Stimulated activated CD8-positive, alpha-beta memory T cell treated with anti-CD3 and anti-CD28 coated beads, Interleukin-12 subunit alpha, Interleukin-12 subunit beta, amount 100 ng/mL, for 24 hours (primary cell): Measurements from ENCODE around the gene ATP5F1B.
"Not testable (repeated sequence)": the region's sequence is repeated elsewhere in the genome, so short reads cannot be mapped to it uniquely, and the experiment has no call there.

ENCODE experiments used
- DNase-seq: peaks from one replicate; pipeline ENCODE4 v3.0.0-alpha.2; 2020; ENCODE audit errors: extremely low read depth

Gene ATP5F1B

GRCh38 chr12:56645717-56646446 lies at the start of gene ATP5F1B:
ATP5F1B (minus strand) TSS chr12:56645984; CDS start chr12:56645963, 21 bp downstream.
- peak; percentile 75 for DNase-seq

DNA sequence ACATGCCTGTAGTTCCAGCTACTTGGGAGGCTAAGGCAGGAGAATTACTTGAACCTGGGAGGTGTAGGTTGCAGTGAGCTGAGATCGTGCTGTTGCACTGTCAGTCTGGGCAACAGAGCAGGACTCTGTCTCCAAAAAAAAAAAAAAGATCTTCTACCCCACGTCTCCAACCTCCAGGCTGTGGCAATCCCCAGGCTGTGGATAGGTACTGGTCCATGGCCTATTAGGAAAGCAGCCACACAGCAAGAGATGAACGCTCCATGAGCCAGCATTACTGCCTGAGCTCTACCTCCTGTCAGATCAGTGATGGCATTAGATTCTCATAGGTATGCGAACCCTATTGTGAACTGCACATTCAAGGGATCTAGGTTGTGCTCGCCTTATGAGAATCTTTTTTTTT lies 48.4 kb upstream of the ATP5F1B start:
- DNase-seq = no peak

DNA sequence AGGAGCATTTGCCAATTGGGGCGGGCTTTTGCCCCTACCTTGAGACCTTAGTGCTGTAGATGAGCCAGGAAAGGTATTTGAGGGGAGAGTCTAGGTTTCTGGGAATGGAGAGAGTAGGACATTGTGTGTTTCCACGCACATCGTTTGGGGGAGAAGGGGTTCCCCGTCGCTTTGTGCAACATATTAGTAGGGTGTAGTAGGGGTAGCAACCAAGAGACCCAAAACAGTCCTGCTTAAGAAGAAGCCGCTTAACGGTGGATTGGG lies 43.0 kb upstream of the ATP5F1B start:
- no peak for DNase-seq

DNA sequence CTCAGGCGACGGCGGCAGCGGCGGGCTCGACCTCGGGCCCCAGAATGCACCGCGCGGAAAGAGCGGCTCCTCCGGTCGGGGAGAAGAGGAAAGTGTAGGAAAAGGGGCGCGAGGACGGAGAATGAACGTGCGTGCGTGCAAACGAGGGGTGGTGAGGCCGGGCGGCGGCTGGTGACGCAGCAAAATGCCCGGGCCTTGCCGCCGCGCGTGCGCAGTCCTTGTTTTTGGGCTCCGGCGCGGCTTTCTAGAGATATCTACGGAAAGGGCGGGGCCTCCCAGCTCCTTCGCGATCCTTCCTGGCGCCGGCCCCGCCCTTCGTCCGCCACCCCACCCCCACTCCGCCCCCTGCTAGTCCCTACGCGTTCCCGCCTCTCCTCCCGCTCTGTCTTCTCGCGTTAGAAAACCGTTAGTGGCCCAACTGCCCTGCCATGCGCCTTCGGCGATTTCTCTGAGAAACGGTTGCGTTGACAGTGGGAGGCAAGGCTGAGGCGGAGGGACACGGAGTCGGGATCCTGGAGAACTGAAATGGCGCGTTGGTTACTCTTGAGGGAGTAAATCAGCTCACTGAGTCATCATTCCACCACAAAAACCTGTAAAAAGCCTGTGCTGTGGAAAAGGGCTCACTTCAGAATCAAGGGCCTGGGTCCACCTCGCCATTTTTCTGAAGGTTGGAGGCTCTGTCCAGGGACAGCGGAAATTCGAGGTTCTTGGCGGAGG lies 42.5 kb upstream of the ATP5F1B start, which contains the start of gene PTGES3:
Gene PTGES3, minus strand, starts transcription at position 156 of the 717 bp plus-strand sequence. CDS start 285 bp downstream, outside the sequence.
- peak; percentile 97 for DNase-seq

- DNase-seq = no peak
These were observed 41.7 kb upstream of the ATP5F1B start for GRCh38 chr12:56687223-56688128.

- DNase-seq = no peak
These were observed 39.1 kb upstream of the ATP5F1B start for GRCh38 chr12:56684745-56685359.

DNA sequence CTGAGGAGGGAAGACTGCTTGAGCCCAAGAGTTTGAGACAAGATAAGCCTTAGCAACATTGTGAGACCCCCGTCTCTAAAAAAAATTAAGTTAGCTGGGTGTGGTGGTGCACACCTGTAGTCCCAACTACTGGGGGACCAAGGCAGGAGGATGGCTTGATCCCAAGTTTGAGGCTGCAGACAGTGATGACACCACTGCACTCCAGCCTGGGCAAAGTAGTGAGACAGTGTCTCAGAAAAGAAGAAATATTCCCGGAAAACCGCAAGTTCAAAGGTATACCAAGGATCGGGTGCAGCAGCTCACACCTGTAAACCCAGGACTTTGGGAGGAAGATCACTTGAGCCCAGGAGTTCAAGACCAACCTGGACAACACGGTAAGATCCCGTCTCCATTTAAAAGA lies 36.5 kb upstream of the ATP5F1B start:
- no peak for DNase-seq

DNA sequence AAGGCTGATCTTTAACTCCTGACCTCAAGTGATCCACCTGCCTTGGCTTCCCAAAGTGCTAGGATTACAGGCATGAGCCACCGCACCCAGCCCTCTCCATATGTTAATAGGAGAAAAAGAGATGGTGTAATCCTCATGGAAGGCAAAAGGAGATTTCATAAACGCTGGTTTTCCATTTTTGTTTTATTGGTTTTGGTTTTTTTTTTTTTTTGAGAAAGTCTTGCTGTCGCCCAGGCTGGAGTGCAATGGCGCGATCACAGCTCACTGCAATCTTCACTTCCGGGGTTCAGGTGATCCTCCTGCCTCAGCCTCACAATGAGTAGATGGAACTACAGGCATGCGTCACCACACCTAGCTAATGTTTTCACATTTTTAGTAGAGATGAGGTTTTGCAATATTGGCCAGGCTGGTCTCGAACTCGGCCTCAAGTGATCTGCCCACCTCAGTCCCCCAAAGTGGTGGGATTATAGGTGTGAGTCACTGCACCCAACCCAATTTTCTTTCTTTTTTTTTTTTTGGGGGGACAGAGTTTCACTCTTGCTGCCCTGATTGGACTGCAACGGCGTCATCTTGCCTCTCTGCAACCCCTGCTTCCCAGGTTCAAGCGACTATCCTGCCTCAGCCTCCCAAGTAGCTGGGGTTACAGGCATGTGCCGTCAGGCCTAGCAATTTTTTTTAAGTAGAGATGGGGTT lies 34.2 kb upstream of the ATP5F1B start:
- no peak for DNase-seq

DNA sequence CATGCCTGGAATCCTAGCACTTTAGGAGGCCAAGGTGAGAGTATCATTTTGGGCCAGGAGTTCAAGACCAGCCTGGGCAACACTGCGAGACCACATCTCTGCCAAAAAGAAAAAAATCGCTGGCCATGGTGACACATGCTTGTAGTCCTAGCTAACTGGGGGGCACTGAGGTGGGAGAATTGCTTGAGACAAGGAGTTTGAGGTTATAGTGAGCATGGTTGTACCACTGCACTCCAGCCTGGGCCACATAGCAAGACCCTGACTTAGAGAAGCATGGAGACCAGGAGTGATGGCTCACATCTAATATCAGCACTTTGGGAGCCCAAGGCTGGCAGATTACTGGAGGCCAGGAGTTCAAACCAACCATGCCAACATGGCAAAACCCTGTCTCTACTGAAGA lies 33.1 kb upstream of the ATP5F1B start:
- no peak for DNase-seq

DNA sequence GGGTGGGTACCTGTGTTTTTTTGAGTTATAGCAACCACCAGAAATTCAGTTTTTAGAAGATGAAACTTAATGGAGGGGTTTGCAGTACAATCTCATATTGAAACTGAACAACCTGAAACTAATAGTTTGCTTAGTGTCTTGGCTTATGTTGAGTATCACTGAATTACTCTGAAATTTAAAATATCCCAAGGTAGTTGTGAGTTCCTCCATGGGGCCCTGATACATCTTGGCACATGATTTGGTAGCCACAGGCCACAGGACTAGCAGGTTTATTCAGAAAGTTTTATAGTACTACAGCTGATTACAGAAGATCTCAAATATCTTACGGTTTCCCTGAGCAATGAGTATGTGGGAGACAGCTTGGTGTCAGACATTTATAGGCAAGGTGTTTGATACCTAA lies 31.9 kb upstream of the ATP5F1B start:
- no peak for DNase-seq

DNA sequence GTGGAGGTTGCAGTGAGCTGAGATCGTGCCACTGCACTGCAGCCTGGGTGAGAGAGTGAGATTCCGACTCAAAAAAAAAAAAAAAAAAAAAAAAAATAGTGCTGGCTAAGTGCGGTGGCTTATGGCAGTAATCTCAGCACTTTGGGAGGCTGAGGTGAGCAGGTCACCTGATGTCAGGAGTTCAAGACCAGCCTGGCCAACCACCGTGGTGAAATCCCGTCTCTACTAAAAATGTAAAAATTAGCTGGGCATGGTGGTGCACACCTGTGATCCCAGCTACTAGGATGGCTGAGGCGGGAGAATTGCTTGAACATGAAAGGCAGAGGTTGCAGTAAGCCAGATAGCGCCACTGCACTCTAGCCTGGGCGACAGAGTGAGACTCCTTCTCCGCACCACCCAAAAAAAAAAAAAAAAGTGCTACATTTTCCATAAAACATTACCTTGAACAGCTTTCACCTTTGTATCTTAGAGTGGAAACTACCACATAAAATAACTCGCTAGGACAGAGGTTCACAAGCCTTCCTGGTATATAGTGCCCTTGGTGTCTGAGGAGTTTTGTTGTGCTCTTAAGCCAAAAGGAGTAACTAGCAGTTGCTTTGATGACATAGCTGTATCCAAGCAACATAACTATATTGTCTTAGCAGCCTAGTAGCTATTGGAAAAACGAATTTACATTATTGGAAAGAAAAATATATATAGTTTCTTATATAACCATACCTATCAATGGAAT lies 31.2 kb upstream of the ATP5F1B start:
- no peak for DNase-seq

DNA sequence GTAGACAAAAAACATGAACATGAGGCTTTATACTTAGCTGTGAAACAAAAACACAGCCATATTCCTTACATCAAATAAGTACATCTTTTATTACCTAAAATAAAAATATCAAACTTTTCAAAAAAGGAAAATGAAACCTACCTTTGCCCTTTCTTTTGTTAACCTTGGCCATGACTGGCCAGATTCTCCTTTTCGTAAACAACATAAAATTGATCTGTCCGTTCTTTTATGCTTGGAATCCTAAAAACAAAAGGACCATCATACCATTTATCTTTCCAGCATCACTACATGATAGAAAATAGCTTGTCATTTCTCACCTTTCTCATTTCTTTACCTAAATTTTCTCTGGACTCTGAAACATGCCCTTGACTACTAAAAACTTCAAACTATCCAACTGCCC lies 25.8 kb upstream of the ATP5F1B start:
- no peak for DNase-seq

DNA sequence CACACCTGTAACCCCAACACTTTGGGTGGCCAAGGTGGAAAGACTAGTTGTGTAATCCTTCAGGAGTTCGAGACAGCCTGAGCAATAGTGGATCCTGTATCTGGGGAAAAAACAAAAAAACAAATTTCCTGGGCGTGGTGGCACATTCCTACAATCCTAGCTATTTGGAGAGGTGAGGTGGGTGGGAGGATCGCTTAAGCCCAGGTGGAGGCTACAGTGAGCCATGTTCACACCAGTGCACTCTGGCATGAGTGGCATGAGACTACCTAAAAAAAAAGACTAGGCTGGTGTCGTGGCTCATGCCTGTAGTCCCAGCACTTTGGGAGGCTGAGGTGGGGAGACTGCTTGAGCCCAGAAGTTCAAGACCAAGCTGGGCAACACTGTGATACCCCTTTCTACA lies 25.1 kb upstream of the ATP5F1B start:
- DNase-seq = no peak

- no peak for DNase-seq
These were observed 22.3 kb upstream of the ATP5F1B start for GRCh38 chr12:56668197-56668457.

GRCh38 chr12:56661979-56662638 lies 16.3 kb upstream of the ATP5F1B start:
- DNase-seq = no peak

DNA sequence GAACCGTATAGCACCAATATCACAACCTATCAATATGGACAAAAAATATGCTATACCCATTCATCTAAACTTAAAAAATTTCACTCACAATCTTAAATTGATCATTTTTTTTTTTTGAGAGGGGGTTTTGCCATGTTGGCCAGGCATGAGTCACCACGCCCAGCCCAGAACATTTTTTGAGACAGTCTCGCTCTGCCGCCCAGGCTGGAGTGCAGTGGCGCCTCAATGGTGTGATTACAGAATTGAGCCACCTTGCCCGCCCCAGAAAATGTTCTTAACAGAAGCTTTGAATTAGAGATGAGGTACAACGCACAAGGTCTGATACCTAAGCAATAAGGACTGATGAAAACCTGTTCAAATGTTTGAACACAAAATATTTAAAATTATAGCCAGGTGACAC lies 15.8 kb upstream of the ATP5F1B start:
- DNase-seq = no peak

GRCh38 chr12:56658921-56659320 lies 13.1 kb upstream of the ATP5F1B start:
- DNase-seq = no peak

DNA sequence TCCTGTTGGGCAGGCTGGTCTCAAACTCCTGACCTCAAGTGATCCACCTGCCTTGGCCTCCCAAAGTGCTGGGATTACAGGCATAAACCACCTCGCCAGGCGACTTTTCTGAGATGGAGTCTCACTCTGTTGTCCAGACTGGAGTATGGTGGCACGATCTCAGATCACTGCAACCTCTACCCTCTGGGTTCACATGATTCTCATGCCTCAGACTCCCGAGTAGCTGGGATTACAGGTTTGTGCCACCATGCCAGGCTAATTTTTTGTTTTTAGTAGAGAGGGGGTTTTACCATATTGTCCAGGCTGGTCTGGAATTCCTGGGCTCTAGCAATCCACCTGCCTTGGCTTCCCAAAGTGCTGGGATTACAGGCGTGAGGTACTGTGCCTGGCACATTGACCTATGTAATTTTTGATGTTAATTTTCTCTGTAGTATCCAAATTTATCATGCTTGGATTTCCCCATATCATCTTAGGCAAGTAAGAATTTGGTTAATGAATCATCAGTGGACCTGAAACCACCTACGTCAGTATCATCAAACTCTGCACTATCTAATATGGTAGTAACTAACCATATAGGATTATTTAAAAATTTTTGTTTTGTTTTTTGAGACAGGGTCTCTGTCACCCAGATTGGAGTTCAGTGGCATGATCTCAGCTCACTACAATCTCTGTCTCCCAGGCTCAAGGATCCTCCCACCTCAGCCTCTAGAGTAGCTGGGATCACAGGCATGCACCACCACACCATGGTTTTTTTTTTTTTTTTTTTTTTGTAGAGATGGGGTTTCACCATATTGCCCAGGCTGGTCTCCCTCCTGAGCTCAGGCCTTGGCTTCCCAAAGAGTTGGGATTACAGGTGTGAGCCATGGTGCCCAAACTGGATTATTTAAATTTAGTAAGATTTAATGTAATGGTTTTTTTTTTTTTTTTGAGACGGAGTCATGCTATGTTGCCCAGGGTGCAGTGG lies 11.9 kb upstream of the ATP5F1B start:
- no peak for DNase-seq

DNA sequence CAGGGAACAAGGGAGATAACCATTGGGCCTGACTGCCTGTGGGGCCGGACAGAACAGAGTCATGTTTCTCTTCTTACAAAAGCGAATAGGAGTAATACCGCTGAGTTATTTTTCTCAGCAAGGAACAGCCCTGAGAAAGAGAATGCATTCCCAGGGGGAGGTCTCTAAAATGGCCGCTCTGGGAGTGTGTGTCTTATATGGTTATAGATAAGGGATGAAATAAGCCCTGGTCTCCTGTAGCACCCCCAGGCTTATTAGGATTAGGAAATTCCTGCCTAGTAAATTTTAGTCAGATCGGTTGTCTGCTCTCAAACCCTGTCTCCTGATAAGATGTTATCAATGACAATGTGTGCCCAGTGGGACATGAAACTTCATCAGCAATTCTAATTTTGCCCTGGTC lies 8.0 kb upstream of the ATP5F1B start:
- DNase-seq = not testable (repeated sequence)
